ENCODE data around the gene LANCL1.

DNA sequence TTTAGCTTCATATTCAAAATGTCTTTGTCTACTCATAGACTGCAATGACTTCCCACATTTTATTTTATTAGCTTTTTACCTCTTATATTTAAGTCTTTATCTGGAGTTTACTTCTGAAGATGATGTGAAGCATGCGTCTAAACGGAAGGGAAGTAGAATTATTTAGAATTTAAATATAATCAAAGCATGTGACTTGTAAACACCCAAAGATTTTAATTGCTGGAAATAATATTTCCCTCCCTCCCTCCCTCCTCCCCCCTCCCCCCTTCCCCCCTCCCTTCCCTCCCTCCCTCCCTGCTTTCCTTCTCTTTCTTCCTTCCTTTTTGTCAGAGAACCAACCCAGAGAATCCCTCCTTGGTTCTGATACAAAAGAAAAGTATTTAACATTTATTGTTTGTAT, 2.1 kb upstream of the LANCL1 start:
- no peak for TF ChIP-seq POLR2A (IDR thresholded peaks at IDR 0.05)
- TF ChIP-seq CTCF (IDR thresholded peaks at IDR 0.05 in 4 of 5, conservative IDR thresholded peaks at IDR 0.05 in 1 of 5), result no peak
